Fibroblast of lung (primary cell): ENCODE results near the gene CRACDL. TPM values are rescaled to one million over a fixed set of nuclear protein-coding genes. Genes with fewer than 3 reads are reported as not detected.
A peak's percentile ranks its signal among the peaks of the same experiment; 100 is the strongest.

Experiments
- DNase-seq, 2 donors: peaks; one replicate each; pipeline versions ENCODE4 v3.0.0 to v3.0.0-alpha.2; 2010; ENCODE audit warnings: low read depth in 2 of 2
- H2AFZ ChIP-seq: 2 replicates; pipeline ENCODE4 v1.5.1; 2012; ENCODE audit warnings: low read length, control low read depth, inconsistent platforms
- H3K27ac ChIP-seq: 2 replicates; pipeline ENCODE4 v1.5.1; 2011; ENCODE audit warnings: low read length, control low read depth; ENCODE audit not compliant: insufficient read depth
- H3K27me3 ChIP-seq: 2 replicates; pipeline ENCODE4 v1.5.1; 2011; ENCODE audit warnings: mild to moderate bottlenecking, low read length; ENCODE audit not compliant: control insufficient read depth, insufficient read depth
- H3K36me3 ChIP-seq: 2 replicates; pipeline ENCODE4 v1.5.1; 2011; ENCODE audit warnings: low read length; ENCODE audit not compliant: control insufficient read depth, insufficient read depth
- H3K4me1 ChIP-seq: 2 replicates; pipeline ENCODE4 v1.5.1; 2011; ENCODE audit warnings: low read length; ENCODE audit not compliant: control insufficient read depth, insufficient read depth; ENCODE audit errors: extremely low read depth
- H3K4me2 ChIP-seq: 2 replicates; pipeline ENCODE4 v1.5.1; 2011; ENCODE audit warnings: low read length, control low read depth; ENCODE audit not compliant: insufficient read depth; ENCODE audit errors: extremely low read depth
- H3K4me3 ChIP-seq, 4 experiments: fragments of 200-600 bp in 1 of 4; sonication (generic) in 1 of 4; replicated peaks in 1 of 4; 2 replicates each; pipeline ENCODE4 v1.5.1; 2011 to 2016; ENCODE audit warnings: low read length in 4 of 4, low read depth in 3 of 4, mild to moderate bottlenecking in 3 of 4, control low read depth in 2 of 4, inconsistent platforms in 1 of 4, mixed read lengths in 1 of 4; ENCODE audit not compliant: insufficient read depth in 1 of 4; ENCODE audit errors: control extremely low read depth in 1 of 4
- H3K79me2 ChIP-seq: 2 replicates; pipeline ENCODE4 v1.5.1; 2012; ENCODE audit warnings: mild to moderate bottlenecking, low read length, inconsistent platforms; ENCODE audit not compliant: control insufficient read depth, insufficient read depth
- H3K9ac ChIP-seq: 2 replicates; pipeline ENCODE4 v1.5.1; 2011; ENCODE audit warnings: mild to moderate bottlenecking, low read length, control low read depth; ENCODE audit not compliant: insufficient read depth
- H3K9me3 ChIP-seq: 2 replicates; pipeline ENCODE4 v1.5.1; 2012; ENCODE audit warnings: low read depth, low read length; ENCODE audit not compliant: control insufficient read depth, insufficient read depth
- H4K20me1 ChIP-seq: 2 replicates; pipeline ENCODE4 v1.5.1; 2011; ENCODE audit warnings: low read length; ENCODE audit not compliant: control insufficient read depth, insufficient read depth; ENCODE audit errors: extremely low read depth
- CTCF ChIP-seq, 2 donors: IDR thresholded peaks in 1 of 2; conservative IDR thresholded peaks in 1 of 2; 1 replicate in 1 of 2; 2 replicates in 1 of 2; pipeline ENCODE4 v1.5.1; 2011 to 2012; ENCODE audit warnings: low read length in 2 of 2, control low read depth in 1 of 2, inconsistent platforms in 1 of 2, low read depth in 1 of 2, mild to moderate bottlenecking in 1 of 2
- EZH2 ChIP-seq: IDR thresholded peaks from 2 replicates; pipeline ENCODE4 v1.5.1; 2012; ENCODE audit warnings: low read length, control low read depth, mild to moderate bottlenecking; ENCODE audit errors: missing control alignments
- polyA plus RNA-seq, 2 donors: library from polyadenylated mRNA; depleted of rRNA in 1 of 2; stranded (reverse) in 1 of 2; unstranded in 1 of 2; fragments of >200 nt; gene quantifications; 2 replicates each; pipeline ENCODE4 v1.2.1, GENCODE V29; 2011 to 2012; ENCODE audit warnings: missing spikeins in 1 of 2
- total RNA-seq: library from RNA; depleted of rRNA; stranded (reverse); fragments of >200 nt; gene quantifications from 2 replicates; pipeline ENCODE4 v1.2.1, GENCODE V29; 2014

Gene CRACDL
- total and polyA plus RNA-seq, 2 donors (not counting 1 experiment from before 2014, with no cell fraction given) = not detected

- no peaks in the 10 kb centered on the region for H3K79me2 ChIP-seq
- no peak overlapping the region for H3K4me3 ChIP-seq
- no peaks in the 10 kb centered on the region for H3K27me3 ChIP-seq
- no peak for DNase-seq
- H4K20me1 ChIP-seq = no peaks in the 10 kb centered on the region
- H3K36me3 ChIP-seq = no peaks in the 10 kb centered on the region
- no peaks in the 10 kb centered on the region for H3K4me1 ChIP-seq
- no peak overlapping the region for H3K9ac ChIP-seq
- H2AFZ ChIP-seq = no peak overlapping the region
- no peak overlapping the region for H3K4me2 ChIP-seq
- TF ChIP-seq CTCF (conservative IDR thresholded peaks at IDR 0.05 in 1 of 2, IDR thresholded peaks at IDR 0.05 in 1 of 2; ENCODE audit: low read depth in 1 of 2, low read length in 2 of 2) (no peak), EZH2 (no peak)
- no peak overlapping the region for H3K27ac ChIP-seq
- no peaks in the 10 kb centered on the region for H3K9me3 ChIP-seq
These were observed 93.9 kb downstream of the CRACDL start for GRCh38 chr2:98842136-98842535.

GRCh38 chr2:98839292-98839691 is 96.7 kb downstream of the CRACDL start:
- H3K9ac ChIP-seq = no peak overlapping the region
- no peaks in the 10 kb centered on the region for H3K27me3 ChIP-seq
- H3K27ac ChIP-seq = no peak overlapping the region
- H3K4me1 ChIP-seq = no peaks in the 10 kb centered on the region
- H3K79me2 ChIP-seq = no peaks in the 10 kb centered on the region
- H2AFZ ChIP-seq = no peak overlapping the region
- H3K36me3 ChIP-seq = no peaks in the 10 kb centered on the region
- TF ChIP-seq EZH2 (no peak), CTCF (conservative IDR thresholded peaks at IDR 0.05 in 1 of 2, IDR thresholded peaks at IDR 0.05 in 1 of 2; ENCODE audit: low read depth in 1 of 2, low read length in 2 of 2) (no peak)
- DNase-seq = peak; percentile 3 to 42
- H4K20me1 ChIP-seq = no peaks in the 10 kb centered on the region
- H3K4me2 ChIP-seq = no peak overlapping the region
- H3K4me3 ChIP-seq = no peak overlapping the region
- H3K9me3 ChIP-seq = no peaks in the 10 kb centered on the region

- no peaks in the 10 kb centered on the region for H3K36me3 ChIP-seq
- H3K4me3 ChIP-seq = no peak overlapping the region
- H3K79me2 ChIP-seq = no peaks in the 10 kb centered on the region
- no peak overlapping the region for H2AFZ ChIP-seq
- H3K9me3 ChIP-seq = no peaks in the 10 kb centered on the region
- H3K27ac ChIP-seq = no peak overlapping the region
- TF ChIP-seq EZH2 (no peak), CTCF (conservative IDR thresholded peaks at IDR 0.05 in 1 of 2, IDR thresholded peaks at IDR 0.05 in 1 of 2; ENCODE audit: low read depth in 1 of 2, low read length in 2 of 2) (no peak)
- DNase-seq = no peak
- H3K4me1 ChIP-seq = no peaks in the 10 kb centered on the region
- no peak overlapping the region for H3K4me2 ChIP-seq
- no peak overlapping the region for H3K9ac ChIP-seq
- H3K27me3 ChIP-seq = peaks cover 4% of the 10 kb centered on the region
- no peaks in the 10 kb centered on the region for H4K20me1 ChIP-seq
These were observed 100.1 kb downstream of the CRACDL start for GRCh38 chr2:98835831-98836385.
